HCT116 (cell line): ENCODE data around the gene OCA2.
"Not testable (repeated sequence)": the region's sequence is repeated elsewhere in the genome, so short reads cannot be mapped to it uniquely, and the experiment has no call there.

Experiments used
- POLR2AphosphoS5 ChIP-seq: IDR thresholded peaks from 2 replicates; pipeline ENCODE4 v1.6.1; 2011; ENCODE audit warnings: mild to moderate bottlenecking, low read depth, low read length, moderate library complexity
- TCF7L2 ChIP-seq: IDR thresholded peaks from 2 replicates; pipeline ENCODE4 v1.7.0; 2011; ENCODE audit warnings: borderline replicate concordance, inconsistent platforms; ENCODE audit not compliant: insufficient read depth, insufficient read length; ENCODE audit errors: extremely low read depth
- TF ChIP-seq, protein P1 (sequence below), 3 experiments: fragments of 200-600 bp in 1 of 3; sonication (generic) in 1 of 3; IDR thresholded peaks in 2 of 3; conservative IDR thresholded peaks in 1 of 3; 2 replicates each; pipeline ENCODE4 v1.5.1; 2012 to 2017; ENCODE audit warnings: low read depth in 2 of 3, low read length in 2 of 3, antibody characterized with exemption in 1 of 3, borderline replicate concordance in 1 of 3, control low read depth in 1 of 3, mild to moderate bottlenecking in 1 of 3, mixed read lengths in 1 of 3, mixed run types in 1 of 3, moderate library complexity in 1 of 3; ENCODE audit not compliant: insufficient read depth in 1 of 3
- TF ChIP-seq, protein P2 (sequence below): IDR thresholded peaks from 2 replicates; pipeline ENCODE4 v1.6.1; 2011; ENCODE audit warnings: mild to moderate bottlenecking, low read length, moderate library complexity; ENCODE audit not compliant: insufficient replicate concordance; ENCODE audit errors: extremely low read depth

DNA sequence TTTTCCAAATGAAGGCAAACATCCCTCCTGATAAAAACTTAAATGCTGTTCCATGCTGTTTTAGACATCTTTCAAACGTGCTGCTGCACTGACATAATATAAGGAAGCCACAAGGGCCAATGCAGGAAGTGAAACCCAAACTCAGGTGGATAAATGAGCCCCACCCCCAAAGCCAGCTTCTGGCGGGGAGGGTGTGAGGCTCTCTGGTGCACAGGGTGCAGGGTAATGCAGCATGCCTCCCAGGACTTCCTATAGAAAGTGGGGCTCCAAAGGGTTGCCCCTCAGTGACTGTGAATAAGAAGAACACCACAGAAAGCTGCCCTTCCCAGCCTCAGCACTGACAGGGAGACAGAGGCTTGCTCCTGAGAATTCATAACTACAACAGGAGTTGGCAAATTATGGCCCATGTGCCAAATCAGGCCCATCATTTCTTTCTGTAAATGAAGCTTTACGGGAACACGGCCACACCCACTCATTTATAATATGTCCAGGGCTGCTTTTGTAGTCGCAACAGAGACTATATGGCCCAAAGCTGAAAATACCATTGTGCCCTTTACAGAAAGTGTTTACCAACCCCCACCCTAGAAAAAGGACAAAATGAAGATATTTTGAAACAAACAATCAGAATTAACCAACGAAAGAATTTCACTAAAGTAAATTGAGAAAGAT is 37.3 kb upstream of the OCA2 start:
- TF ChIP-seq, protein P1, sequence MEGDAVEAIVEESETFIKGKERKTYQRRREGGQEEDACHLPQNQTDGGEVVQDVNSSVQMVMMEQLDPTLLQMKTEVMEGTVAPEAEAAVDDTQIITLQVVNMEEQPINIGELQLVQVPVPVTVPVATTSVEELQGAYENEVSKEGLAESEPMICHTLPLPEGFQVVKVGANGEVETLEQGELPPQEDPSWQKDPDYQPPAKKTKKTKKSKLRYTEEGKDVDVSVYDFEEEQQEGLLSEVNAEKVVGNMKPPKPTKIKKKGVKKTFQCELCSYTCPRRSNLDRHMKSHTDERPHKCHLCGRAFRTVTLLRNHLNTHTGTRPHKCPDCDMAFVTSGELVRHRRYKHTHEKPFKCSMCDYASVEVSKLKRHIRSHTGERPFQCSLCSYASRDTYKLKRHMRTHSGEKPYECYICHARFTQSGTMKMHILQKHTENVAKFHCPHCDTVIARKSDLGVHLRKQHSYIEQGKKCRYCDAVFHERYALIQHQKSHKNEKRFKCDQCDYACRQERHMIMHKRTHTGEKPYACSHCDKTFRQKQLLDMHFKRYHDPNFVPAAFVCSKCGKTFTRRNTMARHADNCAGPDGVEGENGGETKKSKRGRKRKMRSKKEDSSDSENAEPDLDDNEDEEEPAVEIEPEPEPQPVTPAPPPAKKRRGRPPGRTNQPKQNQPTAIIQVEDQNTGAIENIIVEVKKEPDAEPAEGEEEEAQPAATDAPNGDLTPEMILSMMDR (IDR thresholded peaks at IDR 0.05 in 2 of 3, conservative IDR thresholded peaks at IDR 0.05 in 1 of 3; ENCODE audit: borderline replicate concordance in 1 of 3, insufficient read depth in 1 of 3, low read depth in 2 of 3, low read length in 2 of 3) = not testable (repeated sequence)
- TF ChIP-seq, protein P2, sequence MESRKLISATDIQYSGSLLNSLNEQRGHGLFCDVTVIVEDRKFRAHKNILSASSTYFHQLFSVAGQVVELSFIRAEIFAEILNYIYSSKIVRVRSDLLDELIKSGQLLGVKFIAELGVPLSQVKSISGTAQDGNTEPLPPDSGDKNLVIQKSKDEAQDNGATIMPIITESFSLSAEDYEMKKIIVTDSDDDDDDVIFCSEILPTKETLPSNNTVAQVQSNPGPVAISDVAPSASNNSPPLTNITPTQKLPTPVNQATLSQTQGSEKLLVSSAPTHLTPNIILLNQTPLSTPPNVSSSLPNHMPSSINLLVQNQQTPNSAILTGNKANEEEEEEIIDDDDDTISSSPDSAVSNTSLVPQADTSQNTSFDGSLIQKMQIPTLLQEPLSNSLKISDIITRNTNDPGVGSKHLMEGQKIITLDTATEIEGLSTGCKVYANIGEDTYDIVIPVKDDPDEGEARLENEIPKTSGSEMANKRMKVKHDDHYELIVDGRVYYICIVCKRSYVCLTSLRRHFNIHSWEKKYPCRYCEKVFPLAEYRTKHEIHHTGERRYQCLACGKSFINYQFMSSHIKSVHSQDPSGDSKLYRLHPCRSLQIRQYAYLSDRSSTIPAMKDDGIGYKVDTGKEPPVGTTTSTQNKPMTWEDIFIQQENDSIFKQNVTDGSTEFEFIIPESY = not testable (repeated sequence)
- TF ChIP-seq TCF7L2, POLR2AphosphoS5: not testable (repeated sequence)
